Activated CD8-positive, alpha-beta memory T cell treated with anti-CD3 and anti-CD28 coated beads for 24 hours (primary cell): Measurements from ENCODE around the gene ZNF132.

Experiments used
- DNase-seq: peaks from one replicate; pipeline ENCODE4 v3.0.0-alpha.2; 2020

The ZNF132 gene

DNA sequence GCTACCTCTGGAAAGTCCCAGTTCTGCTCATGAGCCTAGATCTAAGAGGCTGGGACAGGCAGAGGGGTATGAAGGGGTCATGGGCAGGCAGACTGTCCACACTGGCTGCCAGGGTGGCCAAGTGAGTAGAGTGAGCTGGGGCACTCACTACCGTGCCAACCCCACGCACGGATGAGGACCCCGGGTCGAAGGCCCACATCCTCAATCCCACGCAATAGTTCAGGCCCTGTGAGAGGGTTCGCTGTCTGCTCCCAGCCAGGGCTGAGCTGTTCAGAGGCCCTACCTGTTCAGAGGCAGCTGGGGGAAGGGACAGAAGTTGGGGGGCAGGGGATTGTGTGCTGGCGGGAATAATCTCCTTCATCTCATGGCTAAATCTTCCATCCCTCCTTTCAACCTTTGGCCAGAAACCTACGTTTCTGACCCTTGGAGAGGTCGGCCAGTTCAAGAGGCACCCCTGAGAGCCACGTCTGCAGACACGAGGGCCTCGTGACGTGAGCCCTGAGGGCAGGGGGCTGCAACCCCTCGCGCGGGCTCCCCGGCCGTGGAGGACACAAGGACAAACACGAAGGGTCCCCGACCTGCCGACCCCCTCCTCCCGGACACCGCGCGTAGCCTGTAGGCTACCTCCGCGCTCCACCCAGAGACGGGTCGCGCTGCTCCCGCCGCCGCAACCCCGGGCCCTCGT lies 53.9 kb downstream of the ZNF132 start:
- peak; percentile 84 for DNase-seq

DNA sequence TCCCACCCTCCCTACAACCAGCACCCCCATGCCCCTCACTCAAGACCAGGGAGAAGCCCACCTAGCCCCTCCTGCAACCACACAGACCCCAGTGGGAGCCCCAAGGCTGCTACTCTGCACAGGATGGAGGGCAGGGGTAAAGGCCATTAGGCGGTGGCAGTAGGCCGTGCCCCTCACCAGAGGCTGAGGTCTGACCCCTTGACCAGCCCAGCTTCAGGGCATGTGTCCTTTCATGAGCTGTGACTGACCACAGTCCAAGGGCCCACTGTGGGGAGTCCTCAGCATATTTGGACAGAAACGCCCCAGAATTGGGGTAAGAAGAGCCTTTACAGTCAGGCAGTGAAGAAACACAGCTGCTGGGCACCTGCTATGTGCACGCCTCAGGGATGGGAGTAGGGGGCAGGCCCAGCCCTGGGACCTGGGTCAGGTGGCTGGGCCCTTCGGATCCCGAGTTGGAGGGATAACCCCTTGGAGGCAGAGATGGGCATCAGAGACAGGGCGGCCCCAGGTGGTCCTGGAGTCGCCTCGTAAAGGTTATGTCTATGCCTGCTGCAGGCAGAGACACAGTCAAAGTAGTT lies 54.6 kb downstream of the ZNF132 start:
- no peak for DNase-seq

DNA sequence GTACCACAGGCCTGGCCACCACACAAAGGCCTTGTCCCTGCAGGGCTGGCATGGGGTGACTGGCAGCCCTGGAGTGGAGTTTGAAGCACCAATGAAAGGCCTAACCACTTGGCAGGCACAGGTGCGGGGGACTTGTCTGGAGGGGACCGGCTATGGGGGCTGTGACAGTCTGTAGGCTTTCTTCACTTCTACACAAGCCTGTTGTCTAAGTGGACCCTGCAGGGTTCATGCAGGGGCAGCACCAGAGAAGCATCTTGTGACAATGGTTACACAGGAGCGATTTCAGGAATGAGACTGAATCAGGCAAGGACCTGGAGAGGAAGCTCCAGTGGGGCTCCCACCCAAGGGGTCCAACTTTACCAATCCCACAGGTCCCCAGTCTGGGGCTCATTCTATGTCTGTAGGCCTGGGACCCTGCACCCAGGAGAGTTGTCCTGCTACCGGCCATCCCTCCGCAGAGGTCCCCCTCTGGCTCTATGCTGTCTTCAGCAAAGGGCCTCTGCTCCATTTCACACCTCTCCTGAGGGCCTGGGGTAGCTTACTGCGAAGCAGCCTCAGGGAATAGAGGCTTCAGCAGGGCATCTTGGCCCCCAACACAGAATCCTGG lies 56.9 kb downstream of the ZNF132 start:
- DNase-seq = no peak
